DMS 273 (cell line): Measurements from ENCODE around the gene DENND6B.
A peak's percentile ranks its signal among the peaks of the same experiment; 100 is the strongest.
"Not testable (repeated sequence)": the region's sequence is repeated elsewhere in the genome, so short reads cannot be mapped to it uniquely, and the experiment has no call there.

Source experiments
- DNase-seq: peaks from one replicate; lab custom pipeline; 2025; ENCODE audit not compliant: unreplicated experiment; lab: John Stamatoyannopoulos, UW

The DENND6B gene

DNA sequence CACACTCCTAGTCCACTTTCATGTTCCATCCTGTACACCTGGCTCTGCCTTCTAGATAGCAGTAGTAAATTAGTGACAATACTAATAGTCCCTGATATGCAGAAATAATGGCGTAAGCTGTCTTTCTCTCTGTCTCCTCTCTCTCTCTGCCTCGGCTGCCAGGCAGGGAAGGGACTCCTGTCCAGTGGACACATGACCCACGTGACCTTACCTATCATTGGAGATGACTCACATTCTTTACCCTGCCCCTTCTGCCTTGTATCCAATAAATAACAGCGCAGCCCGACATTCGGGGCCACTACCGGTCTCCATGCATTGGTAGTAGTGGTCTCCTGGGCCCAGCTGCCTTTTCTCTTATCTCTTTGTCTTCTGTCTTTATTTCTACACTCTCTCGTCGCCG is 53.0 kb downstream of the DENND6B start:
- DNase-seq, result not testable (repeated sequence)

DNA sequence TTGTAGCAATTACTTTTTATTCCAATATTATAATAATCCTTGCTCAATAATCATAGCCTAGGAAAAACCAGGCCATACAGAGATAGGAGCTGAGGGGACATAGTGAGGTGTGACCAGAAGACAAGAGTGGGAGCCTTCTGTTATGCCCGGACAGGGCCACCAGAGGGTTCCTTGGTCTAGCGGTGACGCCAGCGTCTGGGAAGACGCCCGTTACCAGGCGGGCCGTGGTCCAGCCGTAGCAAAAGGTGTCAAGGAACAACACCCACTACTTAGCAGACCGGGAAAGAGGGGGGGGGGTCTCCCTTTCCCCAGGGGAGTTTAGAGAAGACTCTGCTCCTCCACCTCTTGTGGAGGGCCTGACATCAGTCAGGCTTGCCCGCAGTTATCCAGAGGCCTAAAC is 53.5 kb downstream of the DENND6B start:
- DNase-seq, result not testable (repeated sequence)

DNA sequence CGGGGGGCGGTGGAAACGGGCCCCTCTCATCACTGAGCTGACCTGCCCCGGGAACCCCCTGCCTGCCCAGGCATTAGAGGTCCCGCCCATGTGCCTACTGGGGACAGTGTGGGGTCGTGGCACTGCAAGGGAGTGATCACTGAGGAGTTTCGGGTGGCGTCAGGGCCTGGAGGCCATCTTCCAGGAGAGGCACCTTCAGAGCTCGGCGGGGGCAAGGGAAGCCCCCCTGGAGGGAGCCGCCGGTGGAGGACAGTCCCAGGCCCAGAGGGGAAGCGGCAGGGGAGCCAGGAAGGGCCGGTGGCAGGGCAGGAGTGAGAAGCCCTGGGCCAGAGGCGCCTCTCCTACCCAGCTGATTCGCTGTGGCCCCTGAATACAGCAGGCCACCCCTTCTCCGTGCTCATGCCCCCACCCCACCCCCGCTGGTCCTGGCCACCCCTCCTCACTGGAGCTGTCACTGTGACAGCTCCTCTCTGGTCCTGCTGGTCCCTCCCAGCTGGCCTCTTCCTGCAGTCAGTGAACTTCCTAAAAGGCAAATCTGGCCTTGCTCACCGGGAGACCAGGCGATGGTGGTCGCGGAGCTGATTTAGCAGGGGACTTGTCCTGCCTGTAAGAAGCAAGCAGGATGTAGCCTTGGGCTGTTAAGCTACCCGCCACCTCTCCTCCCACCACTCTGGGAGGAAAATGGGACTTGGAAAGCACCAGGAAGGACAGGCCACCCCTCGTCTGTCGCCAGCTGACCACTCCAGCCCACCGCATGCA is 54.6 kb downstream of the DENND6B start:
- DNase-seq, result peak; percentile 34

DNA sequence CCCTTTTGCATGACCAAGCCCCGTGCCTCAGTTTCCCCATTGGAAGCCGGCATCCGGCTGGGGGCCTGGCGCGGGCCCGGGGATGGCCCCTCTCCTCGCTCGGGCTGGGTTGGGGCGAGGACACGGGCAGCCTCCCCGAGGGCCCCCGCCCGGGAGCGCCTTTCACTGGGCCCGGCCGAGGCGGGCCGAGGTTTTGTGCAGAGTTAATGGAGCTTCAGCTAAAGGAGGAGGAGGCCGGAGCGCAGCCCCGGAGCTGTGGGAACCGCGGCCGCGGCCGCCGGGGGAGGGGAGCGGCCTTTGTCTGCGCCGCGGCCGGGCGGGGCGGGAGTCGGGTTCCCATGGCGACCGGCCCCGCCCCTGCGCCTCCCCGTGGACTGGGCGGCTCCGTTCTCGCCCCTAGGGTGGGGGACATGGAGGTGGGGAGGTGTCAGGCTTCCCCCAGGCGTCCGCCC is 55.3 kb downstream of the DENND6B start:
- peak; percentile 86 for DNase-seq

DNA sequence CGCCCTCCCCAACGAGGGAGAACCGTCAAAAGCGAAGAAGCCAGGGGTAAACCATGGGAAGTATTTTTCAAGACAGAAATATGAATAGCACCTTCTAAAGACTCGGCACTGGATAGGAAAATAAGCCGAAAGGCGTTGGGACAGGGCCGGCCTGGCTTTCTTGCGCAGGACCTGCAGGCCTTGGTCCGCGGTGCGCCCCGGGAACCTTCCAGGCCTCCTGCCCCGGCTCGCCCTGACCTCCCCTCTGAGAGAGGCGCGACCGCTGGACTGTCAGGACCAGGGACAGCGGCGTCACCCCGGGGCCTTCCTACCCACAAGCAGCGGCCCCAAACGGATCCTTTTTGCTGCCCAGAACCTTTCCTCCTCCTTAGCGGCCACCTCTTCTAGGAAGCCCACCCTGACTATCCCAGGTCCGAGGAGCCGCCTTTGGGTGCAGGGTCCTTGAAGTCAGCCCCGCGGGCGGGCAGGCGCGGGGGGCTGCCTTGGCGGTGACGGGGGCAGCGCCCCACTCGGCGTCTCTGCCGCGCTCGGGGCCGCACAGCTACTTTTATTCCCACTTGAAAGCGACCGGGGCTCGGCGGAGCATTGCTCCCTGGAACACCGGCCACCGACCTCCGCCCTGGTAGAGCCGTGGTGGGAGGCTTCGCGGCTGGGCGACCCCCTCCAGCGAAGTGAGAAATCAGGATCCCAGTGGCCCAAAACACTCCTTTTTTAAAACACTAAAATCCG is 56.0 kb downstream of the DENND6B start:
- peak; percentile 61 for DNase-seq

DNA sequence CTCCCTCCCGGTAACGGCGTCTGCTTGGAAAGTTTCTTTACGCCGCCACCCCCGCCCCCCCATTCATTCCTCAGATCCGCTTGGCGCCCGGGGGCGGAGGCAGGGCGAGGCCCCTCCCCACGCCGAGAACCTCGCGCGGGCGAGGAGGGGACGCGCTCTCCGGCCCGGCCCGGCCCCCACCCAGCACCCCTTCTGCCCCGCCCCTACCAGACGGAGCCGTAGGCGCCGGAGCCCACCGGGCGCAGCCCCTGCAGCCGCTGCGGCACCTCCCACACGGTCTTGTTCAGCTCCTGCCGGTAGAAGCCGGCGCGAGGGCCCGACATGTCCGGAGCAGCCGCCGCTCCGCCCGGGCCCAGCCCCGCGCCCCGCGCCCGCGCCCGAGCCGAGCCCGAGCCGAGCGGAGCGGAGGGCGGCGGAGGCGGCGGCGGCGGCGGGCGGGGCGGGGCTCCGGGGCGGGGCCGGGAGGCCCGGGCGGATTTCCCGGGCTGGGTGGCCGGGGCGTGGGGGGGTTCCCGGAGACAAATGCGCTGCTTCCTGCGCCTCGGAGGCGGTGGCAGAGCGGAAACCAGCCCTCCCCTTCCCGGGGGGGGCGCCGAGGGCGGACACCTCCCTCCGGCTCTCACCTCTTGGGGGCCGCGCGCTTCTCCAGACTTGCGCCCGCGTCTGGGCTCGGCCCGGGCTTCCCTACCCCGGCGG is 56.7 kb downstream of the DENND6B start, which contains the start of gene MAPK11:
MAPK11 (minus strand) TSS at position 411 of the 696 bp plus-strand sequence; CDS start at position 323, 88 bp downstream.
- DNase-seq, result peak; percentile 72

DNA sequence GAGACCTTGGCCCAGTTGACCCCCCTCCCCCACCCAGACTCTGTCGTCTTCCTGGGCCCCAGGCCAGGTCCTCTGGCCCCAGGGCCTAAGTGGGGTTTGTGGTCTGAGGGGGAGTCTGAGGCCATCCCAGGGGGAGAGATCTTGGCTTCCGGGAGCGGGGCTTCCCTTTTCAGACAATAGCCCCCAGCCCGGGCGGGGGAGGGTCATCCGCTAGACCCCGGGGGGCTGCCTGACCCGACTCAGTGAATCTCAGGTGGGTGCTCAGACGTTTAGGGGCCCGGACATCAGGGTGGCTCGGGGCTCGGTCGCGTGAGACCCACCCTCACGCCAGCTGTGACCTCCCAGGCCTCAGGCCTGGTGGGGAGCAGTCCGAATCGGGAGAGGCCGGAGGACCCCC is 57.2 kb downstream of the DENND6B start:
- no peak for DNase-seq

DNA sequence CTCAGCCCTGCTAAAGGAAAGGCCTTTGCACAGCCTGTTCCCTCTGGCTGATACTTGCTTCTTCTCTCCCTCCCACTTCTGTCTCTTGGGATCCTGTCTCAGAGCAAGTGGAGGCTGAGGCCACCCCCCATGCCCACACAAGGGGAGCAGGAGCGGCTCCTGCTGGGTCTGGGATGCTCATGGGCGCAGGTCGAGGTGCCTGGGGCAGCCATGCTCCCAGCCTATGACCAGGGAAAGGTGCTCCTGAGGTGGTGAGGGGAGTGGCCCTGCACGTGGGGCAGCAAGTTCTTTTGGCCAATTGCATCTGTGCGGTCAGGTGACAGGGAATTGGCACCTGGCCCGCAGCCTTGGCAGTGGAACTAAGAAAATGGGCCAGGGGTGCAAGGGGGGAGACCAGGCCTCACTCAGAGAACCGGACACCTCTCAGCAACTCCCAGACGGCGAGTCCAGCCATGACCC is 58.1 kb downstream of the DENND6B start:
- peak; percentile 52 for DNase-seq

DNA sequence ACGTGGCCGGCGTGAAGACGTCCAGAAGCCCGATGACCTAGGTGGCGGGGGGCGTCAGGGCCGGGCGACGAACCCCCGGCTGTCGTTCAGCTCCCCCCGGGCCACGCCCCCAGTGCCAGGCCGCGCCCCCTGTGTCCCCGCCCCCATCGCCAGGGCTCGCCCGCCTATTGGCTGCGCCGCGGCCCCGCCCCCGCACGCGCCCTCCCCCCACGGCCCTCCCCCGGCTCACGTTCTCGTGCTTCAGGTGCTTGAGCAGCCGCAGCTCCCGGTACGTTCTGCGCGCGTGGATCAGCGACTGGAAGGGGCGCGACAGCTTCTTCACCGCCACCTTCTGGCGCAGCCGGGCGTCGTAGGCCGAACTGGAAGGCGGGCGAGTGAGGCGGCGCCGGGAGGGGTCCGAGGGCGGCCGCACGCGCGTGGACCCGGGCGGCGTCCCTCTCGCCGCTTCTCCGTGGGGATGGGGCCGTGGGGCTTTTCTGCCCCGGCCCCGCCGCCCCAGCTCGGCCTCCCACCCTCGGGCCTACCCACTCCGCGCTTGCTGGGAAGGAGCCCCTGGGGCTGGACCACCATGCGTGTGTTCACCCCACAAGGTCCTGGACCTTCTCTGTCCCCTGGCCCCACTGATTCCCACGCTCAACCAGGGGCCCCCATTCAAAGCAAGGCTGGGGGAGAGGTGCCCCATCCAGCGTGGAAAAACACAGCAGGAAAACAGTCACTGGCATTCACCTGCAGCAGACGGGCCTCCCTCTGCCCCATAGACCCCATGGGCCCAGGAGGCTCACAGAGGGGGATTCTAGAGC is 59.0 kb downstream of the DENND6B start:
- DNase-seq, result no peak

DNA sequence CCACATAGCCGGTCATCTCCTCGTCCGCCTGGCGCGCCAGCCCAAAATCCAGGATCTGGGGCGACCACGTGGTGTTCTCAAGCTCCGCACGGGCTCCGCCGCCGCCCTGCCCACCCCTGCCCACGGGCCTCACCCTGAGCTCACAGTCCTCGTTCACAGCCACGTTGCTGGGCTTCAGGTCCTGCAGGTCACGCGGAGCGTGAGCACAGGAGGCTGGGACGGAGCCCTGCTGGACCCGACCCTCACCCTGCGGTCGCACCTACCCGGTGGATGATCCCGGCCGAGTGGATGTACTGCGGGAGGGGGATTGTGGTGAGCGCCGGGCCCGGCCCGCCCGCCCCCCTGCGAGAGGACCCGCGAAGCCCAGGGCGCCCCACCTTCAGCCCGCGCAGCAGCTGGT is 59.8 kb downstream of the DENND6B start:
- DNase-seq, result no peak

DNA sequence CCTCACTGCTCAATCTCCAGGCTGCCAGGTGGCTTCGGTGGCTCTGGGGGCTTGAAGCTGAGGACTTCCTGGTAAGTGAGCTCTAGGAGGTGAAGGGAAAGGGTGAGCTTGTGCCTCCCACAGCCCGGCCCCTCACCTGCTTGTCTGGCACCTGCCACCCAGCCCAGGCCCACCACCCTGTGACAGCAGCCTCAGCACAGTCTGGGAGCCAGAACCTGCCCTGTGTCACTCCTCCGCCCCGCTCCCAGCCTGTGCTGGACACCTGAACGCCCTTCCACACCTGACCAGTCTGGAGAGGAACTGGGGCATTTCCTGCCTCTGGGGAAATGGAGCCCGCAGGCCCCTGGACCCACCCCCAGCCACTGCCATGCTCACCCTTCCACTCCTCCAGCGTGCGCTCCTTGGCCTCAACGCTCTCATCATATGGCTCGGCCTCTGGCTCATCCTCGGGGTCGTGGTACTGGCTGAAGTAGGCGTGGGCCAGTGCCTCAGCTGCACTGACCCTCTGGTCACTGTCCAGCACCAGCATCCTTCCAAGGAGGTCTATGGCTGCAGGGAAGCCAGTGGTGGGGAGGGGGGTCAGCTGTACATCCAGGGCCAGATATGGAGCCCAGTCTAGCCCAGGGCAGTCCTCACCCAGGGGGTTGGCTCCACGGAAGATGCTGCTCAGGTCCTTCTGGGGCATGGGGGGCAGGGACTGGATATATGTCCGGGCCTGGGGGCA is 61.7 kb downstream of the DENND6B start:
- DNase-seq, result no peak

DNA sequence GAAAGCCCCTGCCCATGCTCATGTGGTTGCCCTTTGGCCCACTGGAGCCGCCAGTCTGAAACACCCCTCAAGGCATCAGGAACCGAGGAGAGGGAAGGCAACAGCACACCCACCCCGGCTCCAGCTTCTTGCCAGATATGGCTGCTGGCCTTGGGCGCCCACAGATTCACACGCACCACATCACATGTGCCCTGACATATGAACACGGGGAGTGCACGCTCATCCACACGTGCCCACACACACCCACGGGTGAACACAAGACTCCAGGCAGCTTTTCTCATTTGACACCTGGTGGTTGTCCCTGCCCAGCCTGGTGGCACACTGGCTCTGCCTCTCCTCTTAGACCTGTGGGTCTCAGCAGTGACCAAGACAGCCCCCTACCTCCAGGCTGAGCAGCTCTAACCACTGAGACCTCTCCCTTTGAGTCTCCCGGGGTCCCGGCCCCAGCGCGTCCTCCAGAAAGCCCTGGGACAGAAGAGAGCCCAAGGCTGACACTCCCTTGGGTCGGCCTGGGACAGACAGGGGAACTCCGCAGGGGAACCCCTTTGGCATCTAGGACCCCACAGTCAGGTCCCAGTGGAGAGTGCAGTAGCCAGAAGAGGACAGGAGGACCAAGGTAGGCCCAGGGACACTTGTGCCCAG is 62.6 kb downstream of the DENND6B start:
- no peak for DNase-seq

DNA sequence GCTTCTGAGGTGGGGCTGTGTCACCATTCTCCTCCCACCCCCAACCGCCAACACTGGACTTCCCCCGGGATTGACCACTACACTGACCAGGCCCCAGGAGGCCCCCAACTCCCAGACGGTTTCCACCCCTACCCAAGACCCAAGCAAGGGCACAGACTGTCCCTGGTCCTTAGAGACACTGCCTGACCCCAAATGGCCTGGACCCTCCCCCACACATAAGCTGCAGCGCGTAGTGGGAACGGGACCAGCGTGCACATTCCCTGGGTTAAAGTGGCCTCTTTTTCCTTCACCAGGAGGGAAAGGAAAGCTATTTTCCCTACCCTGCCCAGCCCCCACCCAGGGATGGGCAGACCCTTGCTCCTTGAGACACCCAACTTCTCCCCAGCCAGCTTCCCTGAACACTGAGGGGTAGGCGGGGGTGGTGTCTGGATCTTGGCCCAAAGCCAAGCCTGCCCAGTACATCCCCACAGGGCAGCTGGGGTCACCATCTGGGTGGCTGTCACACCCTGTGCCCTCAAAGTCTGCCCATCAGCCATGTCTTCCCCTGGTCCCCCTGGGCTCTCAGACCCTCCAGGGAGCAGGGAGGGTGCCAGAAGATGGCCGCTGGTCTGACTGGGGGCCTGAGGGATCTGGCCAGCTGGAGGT is 63.7 kb downstream of the DENND6B start:
- DNase-seq, result no peak

DNA sequence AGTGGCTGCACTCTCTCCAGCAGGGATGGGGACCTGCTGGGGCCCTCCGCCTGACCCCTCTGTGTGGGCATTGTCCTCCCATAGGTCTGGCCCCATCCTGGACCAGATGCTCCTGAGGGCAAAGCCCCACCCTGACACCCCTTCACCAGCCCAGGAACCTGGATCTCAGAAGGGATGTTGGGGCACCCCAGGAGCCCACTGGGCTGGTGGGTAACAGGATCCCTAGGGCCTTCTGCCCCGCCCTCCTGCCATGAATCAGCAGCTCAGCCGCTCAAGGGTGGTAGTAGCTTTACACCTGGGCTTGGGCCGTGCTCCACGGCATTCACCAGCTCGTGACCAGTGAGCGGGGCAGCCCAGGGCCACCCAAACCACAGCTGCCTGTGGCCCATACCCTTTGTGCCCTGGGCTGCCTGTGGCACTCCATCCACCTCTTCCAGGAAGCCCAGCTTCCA is 64.3 kb downstream of the DENND6B start:
- peak; percentile 32 for DNase-seq

DNA sequence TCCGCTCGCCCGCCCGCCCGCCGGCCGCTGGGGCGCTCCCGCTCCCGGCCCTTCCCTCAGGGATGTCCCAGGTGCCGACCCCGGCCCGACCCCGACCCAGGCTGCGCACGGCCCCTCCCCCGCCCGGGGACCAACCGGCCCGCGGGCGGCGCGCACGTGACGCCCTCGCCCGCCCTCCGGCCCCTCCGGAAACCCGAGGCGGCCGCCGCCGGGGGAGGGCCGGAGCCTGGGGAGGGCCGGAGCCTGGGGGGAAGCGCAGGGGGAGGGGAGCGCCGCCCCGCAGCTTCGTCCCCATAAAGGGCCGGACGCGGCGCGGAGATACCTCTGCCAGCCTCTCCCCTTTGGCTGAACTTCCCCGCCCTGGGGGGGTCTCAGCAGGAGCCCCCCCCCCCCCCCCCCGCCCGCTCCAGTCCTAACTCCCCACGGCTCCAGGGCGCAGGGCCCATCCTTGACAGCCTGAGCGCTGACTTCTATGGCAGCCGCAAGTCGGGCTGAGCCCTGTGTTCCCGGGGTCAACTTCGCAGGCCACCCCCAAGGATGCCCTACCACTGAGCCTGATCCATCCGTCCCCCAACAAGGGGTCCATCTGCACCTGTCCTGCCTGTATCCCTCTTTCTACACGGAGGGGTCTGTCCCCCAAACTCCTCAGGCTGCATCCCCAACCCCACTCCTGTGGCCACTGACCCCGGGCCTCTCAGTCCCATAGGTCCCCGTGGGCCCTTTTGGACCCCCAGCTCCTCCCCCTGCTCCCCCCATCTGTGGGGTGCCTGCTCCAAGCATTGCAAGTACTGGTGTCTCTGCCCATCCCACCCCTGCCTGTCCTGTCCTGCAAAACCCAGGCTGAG is 65.0 kb downstream of the DENND6B start, which contains the start of gene MAPK12:
MAPK12 (minus strand) TSS at position 69 of the 845 bp plus-strand sequence. CDS start 174 bp downstream, outside the sequence.
- DNase-seq, result peak; percentile 73

DNA sequence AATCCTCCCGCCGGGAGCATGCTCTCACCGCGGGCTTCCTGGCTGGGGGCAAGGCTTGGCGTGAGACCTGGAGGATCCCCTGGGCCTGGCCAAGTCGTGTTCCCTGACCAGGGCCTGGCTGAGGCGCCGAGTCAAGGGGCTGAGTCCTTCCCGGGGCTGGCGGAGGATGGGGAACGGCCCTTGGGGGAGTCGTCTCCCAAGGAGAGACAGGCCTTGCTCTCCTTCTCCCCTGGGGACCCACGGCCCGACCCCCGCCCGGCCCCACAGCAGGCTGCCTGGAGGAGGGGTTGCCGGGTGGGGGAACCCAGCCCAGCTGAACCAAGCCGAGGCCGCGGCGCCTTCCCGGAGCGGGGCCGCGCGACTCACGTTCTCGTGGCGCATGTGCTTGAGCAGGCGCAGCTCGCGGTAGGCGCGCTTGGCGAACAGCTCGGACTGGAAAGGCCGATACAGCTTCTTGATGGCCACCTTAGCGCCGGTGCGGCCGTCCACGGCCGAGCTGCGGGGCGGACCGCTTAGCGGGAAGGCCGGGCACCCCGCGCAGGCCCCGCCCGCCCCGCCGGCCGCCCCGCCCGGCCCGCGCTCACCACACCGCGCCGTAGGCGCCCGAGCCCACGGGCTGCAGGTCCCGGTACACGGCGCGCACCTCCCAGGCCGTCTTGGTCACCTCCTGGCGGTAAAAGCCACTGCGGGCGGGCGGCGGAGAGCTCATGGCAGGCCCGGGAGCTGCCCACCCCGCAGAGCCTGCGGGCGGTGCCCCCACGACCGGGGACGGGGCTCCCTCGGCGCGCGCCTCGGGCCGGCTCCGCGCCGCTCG is 65.8 kb downstream of the DENND6B start:
- peak; percentile 76 for DNase-seq

DNA sequence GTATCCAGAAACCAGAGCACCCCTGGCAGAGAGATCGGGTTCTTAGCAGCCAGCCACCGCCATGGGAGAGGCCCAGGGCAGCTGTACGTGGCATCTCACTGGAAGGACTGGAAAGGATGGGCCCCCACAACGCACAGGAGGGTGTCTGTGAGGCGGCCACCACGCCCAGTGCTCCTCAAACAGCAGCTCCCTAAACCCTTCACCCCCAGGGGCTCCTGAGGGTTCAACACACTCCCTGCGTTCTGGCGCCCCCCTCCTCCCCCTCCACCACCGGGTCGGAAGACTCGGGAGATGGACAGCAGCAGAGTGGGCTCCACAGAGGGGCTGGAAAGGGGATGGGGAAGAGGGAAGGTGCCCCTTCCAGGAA is 66.4 kb downstream of the DENND6B start:
- peak; percentile 51 for DNase-seq
